SK-N-DZ (cell line): ENCODE measurements around the gene CDH18. TPM values are rescaled to one million over a fixed set of nuclear protein-coding genes. Genes with fewer than 3 reads are reported as not detected.

Experiments
- DNase-seq: peaks from one replicate; pipeline ENCODE4 v3.0.0-alpha.2; 2015; ENCODE audit warnings: low spot score
- polyA plus RNA-seq, 2 experiments: library from polyadenylated mRNA; depleted of rRNA; stranded (reverse); fragments of >200 nt; gene quantifications; 2 replicates each; pipeline ENCODE4 v1.2.3, GENCODE V29; 2014

CDH18 gene
- polyA plus RNA-seq (2014; cell fraction: cytosol; rRNA removed): 1.4 and 2.1 TPM in 2 replicates
- 0.65 and 1.5 TPM in 2 replicates for polyA plus RNA-seq (2014; cell fraction: nucleus; rRNA removed)

GRCh38 chr5:19987612-19988361 lies at the start of gene CDH18:
Gene CDH18, minus strand, starts transcription at chr5:19988200. Its CDS starts 149,214 bp downstream, at chr5:19838986.
- DNase-seq: peak; percentile 77

GRCh38 chr5:20034717-20035116 lies 46.7 kb upstream of the CDH18 start:
- no peak for DNase-seq

GRCh38 chr5:20033881-20034280 lies 45.9 kb upstream of the CDH18 start:
- DNase-seq: no peak

- no peak for DNase-seq
These were observed 44.9 kb upstream of the CDH18 start for GRCh38 chr5:20032896-20033295.

GRCh38 chr5:20030125-20030524 lies 42.1 kb upstream of the CDH18 start:
- no peak for DNase-seq

GRCh38 chr5:20029266-20029665 lies 41.3 kb upstream of the CDH18 start:
- no peak for DNase-seq

GRCh38 chr5:20028506-20028905 lies 40.5 kb upstream of the CDH18 start:
- no peak for DNase-seq

GRCh38 chr5:20023686-20024180 lies 35.7 kb upstream of the CDH18 start:
- DNase-seq: no peak

GRCh38 chr5:20020247-20020646 lies 32.2 kb upstream of the CDH18 start:
- no peak for DNase-seq

GRCh38 chr5:20017021-20017420 lies 29.0 kb upstream of the CDH18 start:
- DNase-seq: no peak

- DNase-seq: no peak
These were observed 12.4 kb upstream of the CDH18 start for GRCh38 chr5:20000416-20000815.

GRCh38 chr5:19988457-19988856 lies 457 bp upstream of the CDH18 start:
- DNase-seq: peak; percentile 22

- no peak for DNase-seq
These were observed 1.2 kb downstream of the CDH18 start for GRCh38 chr5:19986806-19987205.

GRCh38 chr5:19986031-19986619 lies 1.9 kb downstream of the CDH18 start:
- no peak for DNase-seq

- no peak for DNase-seq
These were observed 9.5 kb downstream of the CDH18 start for GRCh38 chr5:19978476-19978875.

- DNase-seq: peak; percentile 5
These were observed 10.9 kb downstream of the CDH18 start for GRCh38 chr5:19977099-19977498.

GRCh38 chr5:19975795-19976194 lies 12.2 kb downstream of the CDH18 start:
- DNase-seq: no peak

GRCh38 chr5:19960451-19960850 lies 27.5 kb downstream of the CDH18 start:
- DNase-seq: no peak

GRCh38 chr5:19959830-19960384 lies 28.1 kb downstream of the CDH18 start:
- no peak for DNase-seq

GRCh38 chr5:19950897-19951296 lies 37.1 kb downstream of the CDH18 start:
- no peak for DNase-seq

- peak; percentile 28 for DNase-seq
These were observed 47.8 kb downstream of the CDH18 start for GRCh38 chr5:19940192-19940591.

- no peak for DNase-seq
These were observed 57.5 kb downstream of the CDH18 start for GRCh38 chr5:19930451-19930850.
